PC-9 (cell line): Measurements from ENCODE around the gene SLC35F3.

Source experiments
- CTCF ChIP-seq: fragments of 200-600 bp; sonication (generic); conservative IDR thresholded peaks from 2 replicates; pipeline ENCODE4 v1.6.1; 2017; ENCODE audit warnings: mixed run types, antibody characterized with exemption, mild to moderate bottlenecking, moderate library complexity
- EZH2 ChIP-seq: fragments of 200-600 bp; sonication (generic); IDR thresholded peaks from 2 replicates; pipeline ENCODE4 v1.8.0; 2017; ENCODE audit warnings: antibody characterized with exemption, low read depth

GRCh38 chr1:234368320-234369032, 464.0 kb downstream of the SLC35F3 start:
- no peak for TF ChIP-seq CTCF
- TF ChIP-seq EZH2, result no peak
